Esophagus muscularis mucosa (tissue), 4 donors: ENCODE results near the gene KRT78. TPM values are rescaled to one million over a fixed set of nuclear protein-coding genes. Genes with fewer than 3 reads are reported as not detected.

Experiments
- DNase-seq: peaks from one replicate; pipeline ENCODE4 v3.0.0-alpha.2; 2017; ENCODE audit errors: extremely low spot score
- H3K27ac ChIP-seq, 4 donors: fragments of 200-600 bp; sonication (generic); replicated peaks in 1 of 4; 1 replicate in 3 of 4; 2 replicates in 1 of 4; pipeline ENCODE4 v1.5.1; 2016 to 2019; ENCODE audit warnings: mild to moderate bottlenecking in 1 of 4
- H3K27me3 ChIP-seq, 4 donors: fragments of 200-600 bp; sonication (generic); one replicate each; pipeline versions ENCODE4 v1.5.1 to v1.6.0; 2016 to 2019
- H3K36me3 ChIP-seq, 4 donors: fragments of 200-600 bp; sonication (generic); one replicate each; pipeline ENCODE4 v1.5.1; 2016 to 2019
- H3K4me1 ChIP-seq, 4 donors: fragments of 200-600 bp; sonication (generic); one replicate each; pipeline ENCODE4 v1.5.1; 2016 to 2019
- H3K4me3 ChIP-seq, 4 donors: fragments of 200-600 bp; sonication (generic); 1 replicate in 2 of 4; 2 replicates in 2 of 4; pipeline ENCODE4 v1.5.1; 2016 to 2019; ENCODE audit warnings: mild to moderate bottlenecking in 4 of 4, moderate library complexity in 1 of 4
- H3K9me3 ChIP-seq, 4 donors: fragments of 200-600 bp; sonication (generic); 1 replicate in 3 of 4; 2 replicates in 1 of 4; pipeline ENCODE4 v1.5.1; 2016 to 2019
- EP300 ChIP-seq: sonication (generic); formaldehyde crosslinking; IDR thresholded peaks from one replicate; pipeline ENCODE4 v1.6.1; 2017; ENCODE audit warnings: antibody characterized with exemption
- POLR2A ChIP-seq: fragments of 450-650 bp; IDR thresholded peaks from one replicate; pipeline ENCODE4 v1.6.1; 2017; ENCODE audit warnings: antibody characterized with exemption, moderate library complexity, mild to moderate bottlenecking, low read depth
- POLR2AphosphoS5 ChIP-seq, 2 donors: sonication (generic); formaldehyde crosslinking; IDR thresholded peaks; one replicate each; pipeline ENCODE4 v1.6.1; 2017; ENCODE audit warnings: antibody characterized with exemption in 2 of 2
- WGBS: methylation state at CpG from one replicate; pipeline ENCODE4 v1.1.5; 2018; 5-methylcytosine and 5-hydroxymethylcytosine counted together
- intact Hi-C: fragments of 100-400 bp; cut with DNase I; formaldehyde crosslinking; loops from one replicate; pipeline ENCODE4 v1.15.1; 2023
- total RNA-seq, 4 donors: library from RNA; depleted of rRNA; stranded (reverse); fragments of >200 nt; gene quantifications; one replicate each; pipeline versions ENCODE4 v1.1.0 to v1.2.1, GENCODE V29; 2016
- TF ChIP-seq, protein P1 (sequence below), 3 experiments: fragments of 200-600 bp in 2 of 3; fragments of 450-650 bp in 1 of 3; sonication (generic) in 2 of 3; IDR thresholded peaks; one replicate each; pipeline ENCODE4 v1.5.1; 2017 to 2019; ENCODE audit warnings: antibody characterized with exemption in 3 of 3, mild to moderate bottlenecking in 2 of 3, moderate library complexity in 1 of 3

The KRT78 gene
- total RNA-seq, 4 donors from 2014 or later = 0.33 to 2.1 (median 0.75) TPM; not detected in 1

DNA sequence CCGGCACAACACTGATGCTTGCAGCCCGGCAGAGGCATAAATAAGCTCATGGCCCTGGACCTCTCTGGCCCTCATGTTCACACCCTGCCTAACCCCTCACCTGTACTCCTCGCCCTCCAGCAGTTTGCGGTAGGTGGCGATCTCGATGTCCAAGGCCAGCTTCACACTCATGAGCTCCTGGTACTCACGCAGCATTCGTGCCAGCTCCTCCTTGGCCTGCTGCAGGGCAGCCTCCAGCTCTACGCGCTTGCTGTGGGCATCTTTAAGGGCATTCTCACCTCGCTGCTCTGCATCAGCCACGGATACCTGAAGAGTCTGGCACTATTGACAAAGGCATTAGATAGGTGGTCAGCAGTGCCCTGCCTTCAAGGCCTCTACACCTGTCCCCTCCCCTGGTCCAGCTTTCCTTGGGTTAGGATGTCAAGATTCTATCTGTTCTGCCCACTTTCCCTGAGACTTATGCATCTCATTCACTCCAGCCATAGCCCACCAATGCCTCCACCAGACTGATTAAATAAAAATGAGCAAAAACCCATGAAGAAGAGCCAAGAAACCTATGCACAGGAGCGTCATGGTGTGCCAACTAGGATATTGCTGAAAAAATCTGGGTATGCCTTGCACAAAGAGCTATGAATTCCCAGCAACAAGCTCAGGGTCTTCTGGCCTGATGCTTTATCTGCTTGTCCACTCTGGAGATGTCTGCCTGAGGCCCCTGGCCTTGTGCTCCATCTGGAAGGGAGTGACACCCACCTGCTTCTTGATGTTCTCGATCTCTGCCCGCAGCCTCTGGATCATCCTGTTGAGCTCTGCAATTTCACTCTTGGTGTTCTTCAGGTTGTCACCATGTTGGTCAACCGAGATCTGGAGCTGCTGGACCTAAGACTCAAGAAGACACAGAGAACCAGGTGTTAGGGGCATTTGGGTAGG is 41.0 kb downstream of the KRT78 start:
- Histone ChIP-seq H3K4me3 (no peak overlapping the region), H3K4me1 (peaks cover 0 to 4% (median 0%) of the 10 kb centered on the region in 4 donors), H3K27me3 (peaks cover 0 to 13% (median 0%) of the 10 kb centered on the region in 4 donors), H3K27ac (no peak overlapping the region), H3K9me3 (no peaks in the 10 kb centered on the region), H3K36me3 (no peaks in the 10 kb centered on the region)
- WGBS = 95% methylated on average over 16 of the region's 16 CpGs
- no peak for DNase-seq
- TF ChIP-seq EP300 (no peak), POLR2A (no peak), POLR2AphosphoS5 (IDR thresholded peaks at IDR 0.05) (no peak)
- TF ChIP-seq, protein P1, sequence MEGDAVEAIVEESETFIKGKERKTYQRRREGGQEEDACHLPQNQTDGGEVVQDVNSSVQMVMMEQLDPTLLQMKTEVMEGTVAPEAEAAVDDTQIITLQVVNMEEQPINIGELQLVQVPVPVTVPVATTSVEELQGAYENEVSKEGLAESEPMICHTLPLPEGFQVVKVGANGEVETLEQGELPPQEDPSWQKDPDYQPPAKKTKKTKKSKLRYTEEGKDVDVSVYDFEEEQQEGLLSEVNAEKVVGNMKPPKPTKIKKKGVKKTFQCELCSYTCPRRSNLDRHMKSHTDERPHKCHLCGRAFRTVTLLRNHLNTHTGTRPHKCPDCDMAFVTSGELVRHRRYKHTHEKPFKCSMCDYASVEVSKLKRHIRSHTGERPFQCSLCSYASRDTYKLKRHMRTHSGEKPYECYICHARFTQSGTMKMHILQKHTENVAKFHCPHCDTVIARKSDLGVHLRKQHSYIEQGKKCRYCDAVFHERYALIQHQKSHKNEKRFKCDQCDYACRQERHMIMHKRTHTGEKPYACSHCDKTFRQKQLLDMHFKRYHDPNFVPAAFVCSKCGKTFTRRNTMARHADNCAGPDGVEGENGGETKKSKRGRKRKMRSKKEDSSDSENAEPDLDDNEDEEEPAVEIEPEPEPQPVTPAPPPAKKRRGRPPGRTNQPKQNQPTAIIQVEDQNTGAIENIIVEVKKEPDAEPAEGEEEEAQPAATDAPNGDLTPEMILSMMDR (IDR thresholded peaks at IDR 0.05) = no peak
- intact Hi-C loops = no loop called here

- H3K27me3 ChIP-seq = peaks cover 0 to 13% (median 0%) of the 10 kb centered on the region in 4 donors
- intact Hi-C loops = no loop called here
- WGBS = 82% methylated on average over 11 of the region's 11 CpGs
- peaks cover 0 to 4% (median 0%) of the 10 kb centered on the region in 4 donors for H3K4me1 ChIP-seq
- H3K4me3 ChIP-seq = no peak overlapping the region
- no peak overlapping the region for H3K27ac ChIP-seq
- no peak for DNase-seq
- TF ChIP-seq EP300 (no peak), POLR2A (no peak), POLR2AphosphoS5 (IDR thresholded peaks at IDR 0.05) (no peak)
- TF ChIP-seq, protein P1 (IDR thresholded peaks at IDR 0.05) = no peak
- no peaks in the 10 kb centered on the region for H3K36me3 ChIP-seq
- no peaks in the 10 kb centered on the region for H3K9me3 ChIP-seq
Observed at GRCh38 chr12:52806821-52807543, 41.8 kb downstream of the KRT78 start.

- Histone ChIP-seq H3K9me3 (no peaks in the 10 kb centered on the region), H3K27me3 (peaks cover 0 to 13% (median 0%) of the 10 kb centered on the region in 4 donors), H3K27ac (no peak overlapping the region), H3K4me1 (peaks cover 0 to 4% (median 0%) of the 10 kb centered on the region in 4 donors), H3K4me3 (no peak overlapping the region), H3K36me3 (no peaks in the 10 kb centered on the region)
- no peak for DNase-seq
- 90% methylated on average over 3 of the region's 3 CpGs for WGBS
- intact Hi-C loops = no loop called here
- TF ChIP-seq POLR2A (no peak), POLR2AphosphoS5 (IDR thresholded peaks at IDR 0.05) (no peak), EP300 (no peak)
- TF ChIP-seq, protein P1 (IDR thresholded peaks at IDR 0.05) = no peak
Observed at GRCh38 chr12:52806169-52806811, 42.5 kb downstream of the KRT78 start.

DNA sequence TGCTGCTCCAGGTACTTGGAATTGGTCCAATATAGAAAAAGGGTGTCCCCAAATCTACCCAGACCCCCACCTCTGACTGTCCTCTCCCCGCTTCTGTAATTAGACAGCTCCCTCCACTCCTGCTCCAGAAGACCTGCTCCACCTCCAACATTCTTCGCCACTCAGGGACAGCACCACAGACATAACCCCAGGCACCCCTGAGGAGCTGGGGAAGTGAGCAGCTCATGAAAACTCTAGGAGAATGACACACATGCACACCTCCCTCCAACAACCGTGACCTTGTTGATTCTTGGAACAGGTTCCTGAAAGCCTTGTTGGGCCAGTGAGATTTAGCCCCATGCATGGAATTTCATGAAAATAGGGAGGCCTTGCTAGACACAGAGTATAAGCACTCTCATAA is 43.1 kb downstream of the KRT78 start:
- DNase-seq = no peak
- TF ChIP-seq POLR2A = no peak
- TF ChIP-seq POLR2AphosphoS5 (IDR thresholded peaks at IDR 0.05) = no peak
- no peak for TF ChIP-seq EP300
- TF ChIP-seq, protein P1 (IDR thresholded peaks at IDR 0.05) = no peak
- Histone ChIP-seq H3K9me3 (no peaks in the 10 kb centered on the region), H3K4me3 (no peak overlapping the region), H3K27me3 (peaks cover 0 to 13% (median 0%) of the 10 kb centered on the region in 4 donors), H3K27ac (no peak overlapping the region), H3K36me3 (no peaks in the 10 kb centered on the region), H3K4me1 (peaks cover 0 to 5% (median 3%) of the 10 kb centered on the region in 4 donors)
- intact Hi-C loops = no loop called here
- WGBS = 83% methylated on average over 3 of the region's 3 CpGs
